ENCODE measurements around the gene TIMM13.
"Not testable (repeated sequence)": the region's sequence is repeated elsewhere in the genome, so short reads cannot be mapped to it uniquely, and the experiment has no call there.

DNA sequence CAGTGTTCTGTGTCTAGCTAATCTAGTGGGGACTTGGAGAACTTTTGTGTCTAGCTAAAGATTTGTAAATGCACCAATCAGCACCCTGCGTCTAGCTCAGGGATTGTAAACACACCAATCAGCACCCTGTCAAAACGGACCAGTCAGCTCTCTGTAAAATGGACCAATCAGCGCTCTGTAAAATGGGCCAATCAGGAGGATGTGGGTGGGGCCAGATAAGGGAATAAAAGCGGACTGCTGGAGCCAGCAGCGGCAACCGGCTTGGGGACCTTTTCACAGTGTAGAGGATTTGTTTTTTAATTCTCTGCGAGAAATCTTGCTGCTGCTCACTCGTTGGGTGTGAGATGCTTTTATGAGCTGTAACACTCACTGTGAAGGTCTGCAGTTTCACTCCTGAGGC is 34.5 kb downstream of the TIMM13 start:
- TF ChIP-seq, protein P1, sequence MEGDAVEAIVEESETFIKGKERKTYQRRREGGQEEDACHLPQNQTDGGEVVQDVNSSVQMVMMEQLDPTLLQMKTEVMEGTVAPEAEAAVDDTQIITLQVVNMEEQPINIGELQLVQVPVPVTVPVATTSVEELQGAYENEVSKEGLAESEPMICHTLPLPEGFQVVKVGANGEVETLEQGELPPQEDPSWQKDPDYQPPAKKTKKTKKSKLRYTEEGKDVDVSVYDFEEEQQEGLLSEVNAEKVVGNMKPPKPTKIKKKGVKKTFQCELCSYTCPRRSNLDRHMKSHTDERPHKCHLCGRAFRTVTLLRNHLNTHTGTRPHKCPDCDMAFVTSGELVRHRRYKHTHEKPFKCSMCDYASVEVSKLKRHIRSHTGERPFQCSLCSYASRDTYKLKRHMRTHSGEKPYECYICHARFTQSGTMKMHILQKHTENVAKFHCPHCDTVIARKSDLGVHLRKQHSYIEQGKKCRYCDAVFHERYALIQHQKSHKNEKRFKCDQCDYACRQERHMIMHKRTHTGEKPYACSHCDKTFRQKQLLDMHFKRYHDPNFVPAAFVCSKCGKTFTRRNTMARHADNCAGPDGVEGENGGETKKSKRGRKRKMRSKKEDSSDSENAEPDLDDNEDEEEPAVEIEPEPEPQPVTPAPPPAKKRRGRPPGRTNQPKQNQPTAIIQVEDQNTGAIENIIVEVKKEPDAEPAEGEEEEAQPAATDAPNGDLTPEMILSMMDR (IDR thresholded peaks at IDR 0.05 in 4 of 5, conservative IDR thresholded peaks at IDR 0.05 in 1 of 5): not testable (repeated sequence)
- TF ChIP-seq POLR2A (IDR thresholded peaks at IDR 0.05): not testable (repeated sequence)
